Measurements from ENCODE around the gene C18orf54.
A peak's percentile ranks its signal among the peaks of the same experiment; 100 is the strongest.

Gene C18orf54

GRCh38 chr18:54393648-54394294, 36.1 kb downstream of the C18orf54 start:
- H3K36me3 ChIP-seq (replicated peaks) = no peaks in the 10 kb centered on the region
- H3K9me3 ChIP-seq = no peaks in the 10 kb centered on the region
- DNase-seq (ENCODE audit: low spot score in 2 of 2) = no peak
- in situ Hi-C loops (cut with MboI; ENCODE audit: low sequenced_read_pairs) = no loop called here
- H3K4me3 ChIP-seq = no peak overlapping the region
- peaks cover 4% of the 10 kb centered on the region for H3K4me1 ChIP-seq
- no peaks in the 10 kb centered on the region for H3K27me3 ChIP-seq (ENCODE audit: low read depth)

- H3K36me3 ChIP-seq (replicated peaks) = no peaks in the 10 kb centered on the region
- no peaks in the 10 kb centered on the region for H3K27me3 ChIP-seq (ENCODE audit: low read depth)
- no peak overlapping the region for H3K4me3 ChIP-seq
- in situ Hi-C loops (cut with MboI; ENCODE audit: low sequenced_read_pairs) = no loop called here
- DNase-seq (ENCODE audit: low spot score in 2 of 2) = no peak
- H3K9me3 ChIP-seq = no peaks in the 10 kb centered on the region
- H3K4me1 ChIP-seq = no peaks in the 10 kb centered on the region; the same call in 1 of the 2 replicates
Measured at GRCh38 chr18:54396760-54397159, 39.1 kb downstream of the C18orf54 start.

GRCh38 chr18:54405290-54405689, 47.6 kb downstream of the C18orf54 start:
- no peak for DNase-seq (ENCODE audit: low spot score in 2 of 2)
- Histone ChIP-seq H3K36me3 (replicated peaks) (no peaks in the 10 kb centered on the region), H3K27me3 (ENCODE audit: low read depth) (no peaks in the 10 kb centered on the region), H3K4me3 (no peak overlapping the region), H3K9me3 (no peaks in the 10 kb centered on the region), H3K4me1 (no peaks in the 10 kb centered on the region)
- in situ Hi-C loops (cut with MboI; ENCODE audit: low sequenced_read_pairs) = no loop called here

GRCh38 chr18:54411781-54412180, 54.1 kb downstream of the C18orf54 start:
- Histone ChIP-seq H3K4me3 (no peak overlapping the region), H3K27me3 (ENCODE audit: low read depth) (0 out of 2 replicates have a peak, but pooled peaks cover 4% of the 10 kb centered on the region), H3K9me3 (no peaks in the 10 kb centered on the region), H3K36me3 (replicated peaks) (no peaks in the 10 kb centered on the region), H3K4me1 (peaks cover 9% of the 10 kb centered on the region)
- in situ Hi-C loops (cut with MboI; ENCODE audit: low sequenced_read_pairs) = no loop called here
- no peak for DNase-seq (ENCODE audit: low spot score in 2 of 2)

GRCh38 chr18:54415086-54415485, 57.4 kb downstream of the C18orf54 start:
- DNase-seq (ENCODE audit: low spot score in 2 of 2) = no peak
- in situ Hi-C loops (cut with MboI; ENCODE audit: low sequenced_read_pairs) = no loop called here
- Histone ChIP-seq H3K9me3 (no peaks in the 10 kb centered on the region), H3K4me3 (no peak overlapping the region), H3K4me1 (peaks cover 16% of the 10 kb centered on the region), H3K36me3 (replicated peaks) (no peaks in the 10 kb centered on the region), H3K27me3 (ENCODE audit: low read depth) (0 out of 2 replicates have a peak, but pooled peaks cover 4% of the 10 kb centered on the region)

- H3K9me3 ChIP-seq = no peaks in the 10 kb centered on the region
- peaks cover 16% of the 10 kb centered on the region for H3K4me1 ChIP-seq
- peak; percentile 28 to 96 for DNase-seq (ENCODE audit: low spot score in 2 of 2)
- H3K27me3 ChIP-seq (ENCODE audit: low read depth) = 0 out of 2 replicates have a peak, but pooled peaks cover 4% of the 10 kb centered on the region
- no peaks in the 10 kb centered on the region for H3K36me3 ChIP-seq (replicated peaks)
- in situ Hi-C loops (cut with MboI; ENCODE audit: low sequenced_read_pairs) = no loop called here
- H3K4me3 ChIP-seq = no peak overlapping the region
Measured at GRCh38 chr18:54416436-54416835, 58.7 kb downstream of the C18orf54 start.

- DNase-seq (ENCODE audit: low spot score in 2 of 2) = no peak
- Histone ChIP-seq H3K4me3 (no peak overlapping the region), H3K36me3 (replicated peaks) (no peaks in the 10 kb centered on the region), H3K9me3 (no peaks in the 10 kb centered on the region), H3K4me1 (no peaks in the 10 kb centered on the region), H3K27me3 (ENCODE audit: low read depth) (0 out of 2 replicates have a peak, but pooled peaks cover 4% of the 10 kb centered on the region)
- in situ Hi-C loops (cut with MboI; ENCODE audit: low sequenced_read_pairs) = no loop called here
Measured at GRCh38 chr18:54423831-54424230, 66.1 kb downstream of the C18orf54 start.

- Histone ChIP-seq H3K9me3 (no peaks in the 10 kb centered on the region), H3K36me3 (replicated peaks) (no peaks in the 10 kb centered on the region), H3K4me1 (no peaks in the 10 kb centered on the region), H3K27me3 (ENCODE audit: low read depth) (0 out of 2 replicates have a peak, but pooled peaks cover 4% of the 10 kb centered on the region), H3K4me3 (no peak overlapping the region)
- DNase-seq (ENCODE audit: low spot score in 2 of 2) = no peak
- in situ Hi-C loops (cut with MboI; ENCODE audit: low sequenced_read_pairs) = loop anchor here (25.0 kb wide), 2 partner anchors 236 to 561 kb away; no protein-coding TSS in a partner anchor
Measured at GRCh38 chr18:54426085-54426665, 68.5 kb downstream of the C18orf54 start.
